HG03457 (cell line): ENCODE measurements around the gene EPB41L2.
"Not testable (repeated sequence)": the region's sequence is repeated elsewhere in the genome, so short reads cannot be mapped to it uniquely, and the experiment has no call there.

Source experiments
- ATAC-seq: cut with Tn5 transposase; IDR thresholded peaks from one replicate; pipeline ENCODE4 v1.9.1; 2021; ENCODE audit warnings: moderate number of reproducible peaks; ENCODE audit not compliant: unreplicated experiment

Gene EPB41L2

DNA sequence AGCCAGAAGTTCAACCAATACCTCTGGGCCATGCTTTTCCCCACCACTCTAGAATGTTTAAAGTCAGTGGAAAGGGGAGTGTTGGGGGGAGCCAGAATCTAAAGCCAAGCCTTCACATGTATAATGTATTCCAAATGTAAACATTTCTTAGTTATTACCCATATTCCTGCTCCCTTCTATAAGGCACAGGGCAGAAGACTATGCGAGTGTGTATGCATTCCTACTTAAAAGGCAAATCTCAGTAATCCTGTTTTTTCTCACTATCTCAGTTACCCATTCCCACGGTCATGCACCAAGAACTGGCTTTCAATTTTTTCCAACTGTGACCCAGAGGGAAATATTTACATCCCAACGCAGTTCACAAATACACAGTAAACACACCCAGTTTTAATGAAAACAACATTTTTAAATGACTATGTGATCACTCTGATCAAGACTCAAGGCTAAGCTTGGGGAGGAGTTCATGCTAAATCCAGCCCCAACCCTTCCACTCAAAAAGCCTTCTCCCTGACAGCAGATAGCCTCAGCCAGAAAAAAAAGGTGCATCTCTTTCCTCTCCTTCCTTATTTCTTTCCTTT is 57.5 kb downstream of the EPB41L2 start:
- ATAC-seq: no peak

DNA sequence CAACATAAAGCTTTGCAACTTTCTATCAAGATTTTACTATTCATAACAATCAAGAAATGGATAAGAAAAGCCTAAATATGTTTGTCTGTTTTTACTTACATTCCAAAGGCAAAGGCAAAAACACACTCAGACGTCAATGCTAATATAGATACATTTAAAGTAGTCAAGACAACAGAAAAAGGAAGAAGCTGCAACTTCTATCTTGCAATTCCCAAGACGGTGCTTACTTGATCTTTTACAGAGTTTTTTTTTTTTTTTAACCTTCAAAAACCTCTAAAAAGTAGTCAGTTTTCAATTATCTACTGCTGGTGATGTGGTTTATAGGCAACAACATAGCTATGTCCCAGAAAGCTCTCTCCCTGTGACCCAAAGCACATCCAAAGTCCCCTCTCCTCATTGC is 58.1 kb downstream of the EPB41L2 start:
- ATAC-seq: no peak

- ATAC-seq: no peak
Measured at GRCh38 chr6:131004387-131004755, 58.7 kb downstream of the EPB41L2 start.

GRCh38 chr6:131003488-131004386 is 59.3 kb downstream of the EPB41L2 start:
- ATAC-seq: no peak

GRCh38 chr6:131002661-131002980 is 60.4 kb downstream of the EPB41L2 start:
- ATAC-seq: no peak

DNA sequence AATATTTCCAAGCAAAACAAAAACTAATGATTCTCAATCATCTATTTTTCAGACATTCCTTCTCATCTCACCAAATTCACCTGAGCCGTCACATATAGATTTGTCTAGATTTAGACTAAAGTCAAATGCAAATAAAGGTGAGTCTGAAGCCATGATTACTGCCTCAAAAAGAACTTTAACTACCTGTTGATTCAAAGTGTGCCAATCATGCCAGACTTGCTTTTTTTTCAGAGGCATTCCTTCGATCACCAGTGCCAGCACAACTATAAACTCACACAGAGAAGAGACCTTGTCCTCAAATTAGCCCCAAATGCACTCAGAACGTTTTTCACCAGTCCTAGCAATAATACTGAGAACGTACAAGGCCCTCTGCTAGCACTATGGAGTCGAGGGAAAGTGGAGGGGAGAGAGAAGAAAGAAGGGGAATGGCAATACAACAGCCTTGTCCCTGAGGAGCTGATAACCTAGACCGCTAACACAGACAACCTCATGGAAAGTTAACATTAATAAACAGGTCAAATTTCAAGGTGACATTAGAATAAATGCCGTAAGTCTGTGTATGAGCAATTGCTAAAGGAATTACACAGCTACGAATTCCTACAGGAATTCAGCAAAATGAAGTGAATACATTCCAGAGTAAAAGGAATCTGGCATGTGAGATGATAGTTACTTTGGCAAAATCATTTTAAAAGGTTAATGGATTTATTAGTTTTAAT is 60.9 kb downstream of the EPB41L2 start:
- no peak for ATAC-seq

DNA sequence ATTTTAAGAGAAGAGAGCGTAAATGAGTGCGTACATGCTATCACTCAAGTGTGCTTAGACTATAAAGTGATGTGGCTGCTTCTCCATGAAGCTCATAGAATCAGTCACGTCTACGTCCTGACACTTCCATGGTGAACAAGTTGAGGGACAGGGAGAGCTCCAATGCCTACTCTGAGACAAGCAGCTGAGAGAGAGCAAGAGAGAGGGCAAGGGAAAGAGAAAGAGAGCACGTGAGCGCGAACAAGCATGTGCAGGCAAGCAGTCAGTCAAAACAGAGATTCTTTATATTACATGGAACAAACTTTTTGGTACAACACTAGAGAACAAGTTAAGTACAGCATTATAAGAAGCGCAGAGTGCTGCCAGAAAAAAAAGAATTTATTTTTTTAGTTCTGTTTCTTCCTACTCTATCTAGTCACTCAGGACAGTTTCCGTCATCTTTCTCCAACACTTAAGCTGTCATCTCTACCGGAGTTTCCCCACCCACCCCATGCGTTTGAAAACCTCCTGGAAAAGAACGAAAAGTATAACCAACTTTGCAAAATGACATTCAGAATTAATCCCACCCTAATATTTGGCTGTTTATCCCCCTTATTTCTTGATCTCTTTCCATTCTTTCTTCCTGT is 61.8 kb downstream of the EPB41L2 start:
- ATAC-seq: no peak

DNA sequence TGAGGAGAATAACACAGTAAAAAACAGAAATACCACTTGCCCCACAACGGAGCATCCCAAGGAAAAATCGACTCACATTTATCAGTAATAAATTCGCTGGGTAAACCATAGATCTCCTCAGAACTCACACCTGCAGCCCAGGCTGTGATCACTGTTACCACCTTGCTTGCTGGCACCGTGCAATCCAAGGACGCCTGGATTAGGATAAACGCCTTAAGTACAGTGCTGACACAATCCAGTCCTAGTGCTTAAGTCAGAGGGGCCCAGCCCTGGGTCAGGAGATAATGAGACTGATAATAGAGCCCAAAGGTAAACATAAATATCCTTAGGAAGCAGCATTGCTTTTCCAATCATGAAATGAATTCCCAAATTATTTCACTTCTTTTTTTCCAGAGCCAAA is 62.5 kb downstream of the EPB41L2 start:
- no peak for ATAC-seq

DNA sequence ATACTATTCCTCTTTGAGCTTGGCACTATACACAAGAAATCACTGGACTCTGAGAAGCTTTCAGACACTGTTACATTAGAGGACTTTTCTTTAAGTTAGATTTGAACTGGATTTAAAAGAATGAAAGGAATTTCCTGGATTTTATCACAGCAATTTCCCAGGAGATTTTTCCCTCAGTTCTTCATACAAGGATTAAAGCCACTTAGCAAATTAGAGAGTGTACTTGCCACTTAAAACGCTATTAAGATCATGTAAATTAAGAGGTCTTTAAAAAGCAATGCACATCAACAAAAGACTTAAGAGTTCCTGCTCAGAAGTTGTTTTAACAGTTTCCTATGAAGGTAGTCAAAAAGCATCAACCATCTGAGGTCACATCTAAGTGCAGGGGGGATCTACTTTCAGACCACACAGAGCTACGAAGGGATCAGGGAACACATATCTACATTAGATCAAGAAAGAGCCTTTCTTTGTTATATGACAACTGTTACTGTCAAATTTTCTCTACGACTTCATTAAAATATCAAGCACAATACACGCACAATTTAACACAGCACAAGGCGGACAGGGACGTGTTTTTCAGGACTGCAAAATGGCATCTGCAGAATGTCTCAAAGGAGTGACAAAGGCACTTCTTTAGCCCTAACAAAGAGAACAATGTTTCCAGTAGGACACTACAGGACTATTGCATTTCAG is 65.8 kb downstream of the EPB41L2 start:
- ATAC-seq: no peak

DNA sequence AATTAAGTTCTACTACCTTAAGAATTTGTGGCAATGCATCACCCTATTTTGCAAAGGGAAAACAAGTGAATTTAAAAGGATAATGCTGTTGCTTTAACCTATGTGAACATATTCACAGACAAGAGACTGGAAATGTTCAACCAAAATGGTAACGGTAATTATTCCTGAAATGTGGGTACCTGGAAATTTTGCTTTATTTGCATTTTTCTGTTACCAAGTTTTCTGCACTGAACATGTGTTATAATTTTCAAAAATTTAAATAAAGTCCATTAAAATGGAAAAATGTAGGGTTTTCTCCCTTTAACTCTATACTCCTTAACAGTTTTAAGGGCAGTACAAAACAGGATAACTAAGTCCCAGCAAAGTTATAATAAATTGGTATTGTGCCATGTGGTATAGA is 66.4 kb downstream of the EPB41L2 start:
- no peak for ATAC-seq

DNA sequence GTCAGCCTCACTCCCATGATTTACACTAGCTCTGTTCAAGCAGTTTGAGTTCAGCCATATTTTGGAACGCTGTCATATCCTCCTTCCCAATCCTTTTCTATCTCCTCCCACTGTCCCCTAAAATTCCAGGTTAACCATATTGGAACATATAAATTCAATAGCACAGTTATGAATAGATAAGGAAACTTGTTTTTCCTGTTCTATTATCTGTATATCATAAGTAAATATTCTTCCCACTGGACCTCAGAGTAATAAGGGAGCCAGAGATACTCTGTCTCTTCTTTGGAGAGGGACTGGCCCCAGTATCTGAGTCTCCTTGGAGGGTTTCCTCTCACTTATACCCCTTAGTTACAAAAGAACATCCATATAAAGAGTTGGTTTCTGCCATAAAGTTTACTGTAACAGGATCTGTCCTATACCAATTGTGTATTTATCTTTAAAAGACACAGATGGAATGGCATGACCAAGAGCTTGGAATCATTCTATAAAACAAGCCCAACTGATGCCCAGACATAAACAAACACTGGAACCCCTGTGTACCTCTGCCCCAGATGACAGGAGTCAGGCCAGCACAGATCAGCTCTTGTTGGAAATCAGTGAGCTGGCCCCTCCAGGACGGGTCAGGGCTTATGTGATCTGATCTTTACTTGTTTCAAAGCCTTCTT is 67.1 kb downstream of the EPB41L2 start:
- no peak for ATAC-seq

GRCh38 chr6:130994319-130995097 is 68.5 kb downstream of the EPB41L2 start:
- no peak for ATAC-seq

DNA sequence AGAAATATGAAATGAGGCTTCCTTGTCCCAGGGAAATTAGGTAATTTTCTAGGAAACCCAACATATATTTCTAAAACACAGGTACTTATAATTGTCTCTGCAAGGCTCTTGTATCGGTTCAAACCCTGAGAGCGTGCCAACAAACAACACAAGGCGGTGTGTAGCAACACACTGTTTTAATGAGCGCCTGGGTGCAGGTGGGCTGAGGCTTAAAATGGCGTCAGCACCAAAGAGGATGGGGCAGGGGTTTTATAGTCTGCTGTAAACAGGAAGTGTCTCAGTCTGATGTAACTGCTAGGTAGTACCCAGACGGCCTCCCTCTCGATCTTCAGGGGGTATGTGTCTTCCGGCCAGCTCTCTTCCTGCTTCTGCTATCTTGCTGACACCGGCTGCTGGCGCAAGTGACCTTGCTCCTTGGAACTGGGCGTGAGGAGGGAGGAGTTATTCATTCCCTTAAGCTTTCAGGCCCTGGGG is 69.7 kb downstream of the EPB41L2 start:
- ATAC-seq: no peak

- no peak for ATAC-seq
Measured at GRCh38 chr6:130991422-130992137, 71.5 kb downstream of the EPB41L2 start.

DNA sequence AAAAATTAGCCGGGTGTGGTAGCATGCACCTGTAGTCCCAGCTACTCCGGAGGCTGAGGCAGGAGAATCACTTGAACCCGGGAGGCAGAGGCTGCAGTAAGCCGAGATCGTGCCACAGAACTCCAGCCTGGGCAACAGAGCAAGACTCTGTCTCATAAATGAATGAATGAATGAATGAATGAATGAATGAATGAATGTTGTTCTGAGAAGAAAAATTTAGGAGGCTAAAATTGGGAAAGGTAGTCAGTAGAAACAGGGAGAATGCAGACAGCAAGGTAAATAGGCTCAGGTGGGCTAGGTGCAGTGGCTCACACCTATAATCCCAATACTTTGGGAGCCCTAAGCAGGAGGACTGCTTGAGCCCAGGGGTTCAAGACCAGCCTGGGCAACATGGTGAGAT is 75.5 kb downstream of the EPB41L2 start:
- not testable (repeated sequence) for ATAC-seq

GRCh38 chr6:130985115-130985514 is 77.9 kb downstream of the EPB41L2 start:
- ATAC-seq: no peak

GRCh38 chr6:130982941-130983456 is 80.0 kb downstream of the EPB41L2 start:
- ATAC-seq: no peak

DNA sequence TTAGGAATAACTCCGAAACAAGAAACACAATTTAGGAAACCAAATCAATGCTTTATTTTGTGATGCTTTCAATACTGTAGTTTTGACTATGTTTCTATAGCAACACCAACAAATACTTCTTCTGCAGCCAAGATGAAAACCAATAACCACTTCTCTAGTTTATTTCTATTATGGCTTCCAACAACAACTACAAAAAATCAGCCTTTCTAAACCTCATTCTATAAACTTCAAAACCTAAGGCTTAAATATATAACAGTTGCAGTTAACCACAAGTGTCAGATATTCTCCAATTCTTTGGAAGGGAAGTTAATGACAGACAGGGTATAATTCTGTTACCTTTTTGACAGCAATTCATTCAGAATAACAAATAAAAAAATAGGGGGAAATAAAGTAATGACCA is 80.9 kb downstream of the EPB41L2 start:
- ATAC-seq: no peak

GRCh38 chr6:130981409-130981808 is 81.6 kb downstream of the EPB41L2 start:
- ATAC-seq: no peak
